Measurements from ENCODE around the gene ORAI3.
A peak's percentile ranks its signal among the peaks of the same experiment; 100 is the strongest.

The ORAI3 gene

GRCh38 chr16:30992931-30993816 is 44.3 kb downstream of the ORAI3 start:
- no peak for DNase-seq

DNA sequence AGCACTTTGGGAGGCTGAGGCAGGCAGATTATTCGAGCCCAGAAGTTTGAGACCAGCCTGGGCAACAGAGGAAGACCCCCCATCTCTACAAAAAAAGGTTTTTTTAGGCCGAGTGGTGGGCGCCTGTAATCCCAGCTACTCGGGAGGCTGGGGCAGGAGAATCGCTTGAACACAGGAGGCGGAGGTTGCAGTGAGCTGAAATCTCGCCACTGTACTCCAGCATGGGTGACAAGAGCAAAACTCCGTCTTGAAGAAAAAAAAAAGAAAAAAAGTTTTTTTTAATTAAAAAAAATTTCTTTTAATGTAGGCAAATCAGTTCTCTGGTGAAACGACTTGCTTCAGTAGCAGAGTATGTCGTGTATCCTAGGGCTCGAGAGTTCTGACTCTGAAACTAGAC is 47.1 kb downstream of the ORAI3 start:
- no peak for DNase-seq

- no peak for DNase-seq
These were observed 47.6 kb downstream of the ORAI3 start for GRCh38 chr16:30996324-30996984.

GRCh38 chr16:30996985-30997724 is 48.3 kb downstream of the ORAI3 start:
- DNase-seq: peak; percentile 82

DNA sequence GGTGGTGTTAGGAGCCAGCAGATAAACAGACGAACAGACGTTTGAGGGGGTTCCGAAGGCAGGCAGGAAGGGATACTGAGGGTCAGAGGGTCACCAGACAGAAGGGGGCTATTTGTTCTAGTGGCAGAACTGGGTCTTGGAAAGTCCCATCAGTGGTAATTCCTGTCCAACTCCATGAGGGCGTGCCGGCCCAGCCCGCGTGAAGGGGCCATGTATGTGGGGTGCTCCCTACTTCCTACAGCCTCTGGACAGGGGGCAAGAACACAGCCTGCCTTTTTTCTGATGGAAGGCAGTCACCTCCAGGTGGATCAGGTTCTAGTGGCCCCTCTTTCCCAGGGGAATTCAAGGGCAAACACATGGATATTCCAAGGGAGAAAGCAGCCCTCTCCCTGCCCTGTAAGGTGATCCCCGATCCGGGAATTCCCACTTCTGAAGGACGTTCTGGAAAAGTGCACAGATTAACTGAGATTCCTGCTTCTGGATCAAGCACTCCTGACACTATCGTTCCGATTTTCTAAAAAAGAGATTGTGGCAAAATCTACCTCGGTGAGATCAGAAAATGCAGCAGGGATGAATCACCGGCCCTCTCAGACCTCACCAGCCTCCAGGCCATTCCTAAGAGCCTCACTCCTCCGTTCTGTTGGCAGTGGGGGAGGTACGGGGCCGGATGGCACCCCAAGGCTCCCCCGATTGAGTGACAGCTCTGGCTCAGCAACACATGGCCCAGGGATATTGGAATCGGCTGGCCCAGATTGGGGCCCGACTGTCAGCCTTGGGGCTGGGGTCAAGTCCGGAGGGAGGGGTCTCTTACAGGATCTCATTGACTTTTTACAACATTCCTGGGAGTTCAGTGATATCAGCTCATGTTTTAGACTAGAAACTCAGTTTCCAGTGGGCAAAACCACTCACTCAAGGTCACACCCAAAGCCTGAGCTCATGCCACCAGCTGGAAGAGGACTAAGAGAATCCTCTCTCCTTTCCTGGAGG is 49.1 kb downstream of the ORAI3 start:
- DNase-seq: peak; percentile 77

DNA sequence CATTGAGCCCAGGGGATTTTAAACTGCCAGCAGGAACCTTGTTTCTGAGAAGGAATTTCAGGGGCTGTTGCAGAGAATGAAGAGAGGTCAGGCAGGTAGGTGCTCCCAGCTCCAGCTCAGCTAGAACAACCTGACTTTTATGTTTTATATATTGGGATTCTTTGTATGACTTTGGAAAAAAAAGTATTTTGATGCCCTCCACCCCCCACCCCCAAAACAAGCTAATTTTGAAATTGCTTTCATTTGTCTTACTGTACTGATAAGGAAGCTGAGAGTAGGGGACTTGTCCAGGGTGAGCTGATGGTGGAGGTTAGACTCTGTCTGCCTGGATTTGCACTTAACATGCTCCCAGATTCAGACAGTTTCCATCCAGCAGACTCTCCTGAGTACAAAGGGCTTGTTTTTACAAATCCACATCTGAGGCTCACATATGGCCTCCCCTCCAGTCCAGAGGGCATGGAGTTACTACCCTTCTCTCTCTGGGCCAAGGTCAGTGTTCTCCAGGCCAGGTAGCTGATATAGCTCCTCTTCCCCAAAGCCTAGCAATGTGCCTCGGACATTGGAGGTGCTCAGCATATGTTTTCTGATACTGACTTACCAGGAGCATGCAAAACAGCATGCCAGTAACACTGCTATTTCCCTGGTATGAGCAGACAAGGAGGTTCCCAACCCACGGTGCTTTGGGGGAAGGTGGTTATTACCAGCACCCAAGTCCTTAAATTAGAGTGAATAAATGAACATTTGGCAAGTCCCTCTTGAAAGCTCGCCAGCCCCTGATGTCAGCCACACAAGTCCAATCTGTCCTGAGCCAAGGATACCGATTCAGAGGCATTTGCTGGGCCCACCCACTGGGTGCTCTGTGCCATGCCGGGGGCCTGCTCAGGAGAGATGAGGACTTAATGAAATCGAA is 50.2 kb downstream of the ORAI3 start:
- DNase-seq: no peak

GRCh38 chr16:31000671-31001382 is 52.0 kb downstream of the ORAI3 start:
- DNase-seq: no peak

DNA sequence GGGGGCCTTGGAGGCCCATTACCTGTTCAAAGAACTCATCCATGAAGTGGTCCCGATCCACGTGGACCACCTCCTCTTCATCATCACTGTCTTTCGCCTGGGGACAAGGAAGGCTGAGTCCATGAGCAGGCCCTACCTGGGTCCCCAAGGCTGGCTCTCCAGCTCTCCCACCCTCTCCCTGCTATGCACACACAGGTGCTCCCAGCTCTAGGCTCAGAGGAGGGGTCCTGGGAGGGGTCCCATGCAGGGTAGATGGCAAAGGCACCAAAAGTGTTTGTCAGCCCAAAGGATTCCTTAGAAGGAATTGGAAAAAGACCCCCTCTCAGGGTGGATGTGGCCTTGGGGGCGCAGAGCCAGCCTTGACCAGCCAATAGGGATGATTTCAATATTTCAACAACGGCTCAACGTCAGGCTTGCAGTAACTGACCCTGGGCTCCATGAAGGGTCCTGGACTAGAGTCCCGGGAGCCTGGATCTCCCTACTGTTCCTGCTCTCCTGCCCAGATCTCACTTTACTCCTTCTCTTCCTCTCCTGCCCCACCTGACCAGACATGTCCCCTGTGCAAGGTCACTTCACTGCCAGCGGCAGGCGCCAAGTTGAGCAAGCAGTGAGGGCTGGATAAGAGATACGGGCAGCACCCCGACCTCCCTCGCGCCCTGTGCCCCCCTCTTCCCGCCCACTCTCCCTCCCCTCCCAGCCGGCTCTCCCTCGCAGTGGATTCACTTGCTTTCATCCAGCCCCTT is 52.8 kb downstream of the ORAI3 start:
- DNase-seq: no peak

GRCh38 chr16:31002250-31002700 is 53.4 kb downstream of the ORAI3 start:
- DNase-seq: no peak

- no peak for DNase-seq
These were observed 54.0 kb downstream of the ORAI3 start for GRCh38 chr16:31002862-31003341.

DNA sequence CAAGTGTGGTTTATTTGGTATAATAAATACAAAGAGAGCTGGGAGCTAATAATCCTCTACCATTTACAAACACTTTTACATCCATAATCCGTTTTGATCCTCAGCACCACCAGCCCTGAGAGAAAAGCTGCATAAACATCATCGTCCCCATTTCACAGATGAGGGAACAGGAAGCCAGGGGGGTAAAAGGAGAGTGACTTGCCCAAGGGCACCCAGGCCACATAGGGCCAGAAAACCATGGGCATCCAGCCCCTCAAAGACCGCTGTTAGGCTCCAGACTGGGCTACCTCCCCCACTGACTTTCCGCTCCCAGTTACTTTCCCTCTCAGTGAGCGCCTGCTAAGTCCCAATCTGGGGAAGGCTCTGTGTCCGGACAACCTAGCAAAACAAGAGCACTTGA is 54.9 kb downstream of the ORAI3 start:
- DNase-seq: no peak
